Mononuclear cell (primary cell): ENCODE results near the gene RFC1. TPM values are rescaled to one million over a fixed set of nuclear protein-coding genes. Genes with fewer than 3 reads are reported as not detected.
"Not testable (repeated sequence)": the region's sequence is repeated elsewhere in the genome, so short reads cannot be mapped to it uniquely, and the experiment has no call there.

Source experiments
- H3K27me3 ChIP-seq: 2 replicates; pipeline ENCODE4 v1.6.0; 2011; ENCODE audit warnings: low read length, control low read depth; ENCODE audit not compliant: insufficient read depth
- H3K4me1 ChIP-seq: 2 replicates; pipeline ENCODE4 v1.5.1; 2011; ENCODE audit warnings: mild to moderate bottlenecking, low read length, control low read depth; ENCODE audit not compliant: insufficient read depth
- H3K4me3 ChIP-seq: 2 replicates; pipeline ENCODE4 v1.5.1; 2011; ENCODE audit warnings: mild to moderate bottlenecking, low read length, moderate library complexity
- H3K9me3 ChIP-seq: 2 replicates; pipeline ENCODE4 v1.5.1; 2011; ENCODE audit warnings: low read depth, mild to moderate bottlenecking, control low read depth, low read length
- total RNA-seq: library from RNA; depleted of rRNA; stranded (reverse); fragments of >200 nt; gene quantifications from one replicate; pipeline ENCODE4 v1.2.3, GENCODE V29; 2012

Gene RFC1
- total RNA-seq, 1 donor, result 71.2 TPM

GRCh38 chr4:39365360-39365759 is 802 bp downstream of the RFC1 start:
- Histone ChIP-seq H3K4me3 (peak overlapping the region; percentile 81), H3K4me1 (peaks cover 31% of the 10 kb centered on the region), H3K27me3 (no peaks in the 10 kb centered on the region), H3K9me3 (no peaks in the 10 kb centered on the region)

- Histone ChIP-seq H3K9me3 (no peaks in the 10 kb centered on the region), H3K4me3 (no peak overlapping the region), H3K27me3 (no peaks in the 10 kb centered on the region), H3K4me1 (peaks cover 34% of the 10 kb centered on the region)
Measured at GRCh38 chr4:39363773-39364393, 2.3 kb downstream of the RFC1 start.

DNA sequence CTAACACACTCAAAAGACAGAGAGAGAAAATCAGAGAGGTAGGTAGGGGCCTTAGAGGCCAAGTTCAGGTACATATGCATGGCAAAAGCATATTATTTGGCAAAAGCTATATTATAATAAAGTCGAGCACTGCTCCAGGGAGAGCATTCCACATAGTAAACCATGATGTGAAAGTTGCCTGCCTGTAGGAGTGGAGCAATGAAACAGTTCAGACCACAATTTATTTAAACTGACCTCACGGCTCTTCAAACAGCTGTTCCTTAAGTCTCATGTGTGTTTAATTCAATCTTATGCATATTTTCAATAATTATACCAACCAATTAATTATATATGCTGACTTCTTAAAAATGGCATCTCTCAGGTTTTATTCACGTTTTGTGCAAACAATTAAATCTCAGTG is 3.3 kb downstream of the RFC1 start:
- Histone ChIP-seq H3K9me3 (no peaks in the 10 kb centered on the region), H3K4me1 (peaks cover 34% of the 10 kb centered on the region), H3K27me3 (no peaks in the 10 kb centered on the region), H3K4me3 (no peak overlapping the region)

DNA sequence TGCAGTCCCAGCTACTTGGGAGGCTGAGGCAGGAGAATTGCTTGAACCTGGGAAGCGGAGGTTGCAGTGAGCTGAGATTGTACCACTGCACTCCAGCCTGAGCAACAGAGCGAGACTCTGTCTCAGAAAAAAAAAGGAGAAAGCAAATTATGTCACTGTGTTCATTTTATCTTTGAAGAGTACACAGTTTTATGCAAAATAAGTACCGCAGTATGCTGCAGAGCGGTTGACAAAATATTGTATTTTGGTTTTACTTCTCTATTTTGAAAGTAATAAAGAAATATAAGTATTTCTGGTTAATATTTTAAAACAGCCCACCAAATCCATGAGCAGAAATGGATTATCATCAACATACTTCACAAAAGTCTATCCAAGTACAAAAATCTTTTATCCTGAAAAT is 5.6 kb downstream of the RFC1 start:
- peaks cover 41% of the 10 kb centered on the region for H3K4me1 ChIP-seq
- H3K4me3 ChIP-seq, H3K27me3 ChIP-seq, H3K9me3 ChIP-seq: not testable (repeated sequence)

DNA sequence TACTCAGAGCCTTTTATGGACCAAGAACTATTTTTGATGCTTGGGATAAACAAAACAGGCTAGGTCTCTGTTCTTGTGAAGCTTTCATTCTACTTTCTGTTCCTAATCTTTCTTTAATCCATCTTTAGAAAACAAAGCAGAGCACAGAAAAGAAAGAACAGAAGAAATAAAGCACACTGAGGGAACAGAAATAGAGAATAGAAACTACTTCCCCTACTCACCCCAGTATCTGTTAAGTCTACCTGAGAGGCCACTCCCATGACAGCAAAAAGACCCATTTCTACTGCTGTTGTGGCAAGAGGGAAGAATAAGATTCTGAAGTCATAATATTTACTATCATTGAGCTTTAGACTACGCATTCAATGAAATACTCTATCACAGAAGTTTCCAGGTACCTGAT is 9.2 kb downstream of the RFC1 start:
- Histone ChIP-seq H3K4me3 (no peak overlapping the region), H3K27me3 (no peaks in the 10 kb centered on the region), H3K4me1 (peaks cover 41% of the 10 kb centered on the region), H3K9me3 (no peaks in the 10 kb centered on the region)

GRCh38 chr4:39354254-39354552 is 12.0 kb downstream of the RFC1 start:
- peaks cover 37% of the 10 kb centered on the region for H3K4me1 ChIP-seq

DNA sequence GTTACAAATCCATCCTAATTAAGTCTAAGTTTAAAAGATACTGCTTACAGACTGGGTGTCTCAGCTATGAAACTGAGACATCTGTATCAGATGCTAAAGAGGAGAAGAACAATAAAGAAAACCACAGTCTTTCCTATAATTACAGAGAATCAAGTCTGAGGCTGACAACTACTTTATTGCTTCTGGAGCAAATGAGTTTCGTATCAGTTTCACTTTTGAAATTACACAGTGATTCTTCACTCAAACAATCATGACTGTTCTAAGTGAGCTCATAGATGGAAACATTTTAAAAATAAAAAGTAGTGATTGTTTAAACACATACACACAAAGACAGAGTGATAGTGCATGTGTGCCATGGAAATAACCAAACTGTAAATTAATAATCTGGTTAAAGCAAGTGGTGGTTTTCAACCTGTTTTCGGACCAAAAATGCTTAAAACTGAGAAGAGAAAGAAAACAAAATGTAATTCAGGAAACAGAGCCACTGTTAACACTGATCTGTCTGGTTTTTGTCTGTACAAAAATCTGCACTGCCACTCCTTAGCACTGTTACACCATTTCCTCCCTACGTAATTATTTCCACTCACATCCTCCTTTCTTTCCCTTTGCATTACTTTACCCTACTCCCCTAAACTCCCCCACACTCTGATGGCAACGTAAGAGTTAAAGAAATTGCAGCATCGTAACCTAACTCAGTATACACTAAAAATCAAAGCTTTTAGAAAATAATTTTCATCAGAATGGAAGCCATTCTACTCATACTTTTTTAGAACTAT is 12.5 kb downstream of the RFC1 start:
- Histone ChIP-seq H3K27me3 (no peaks in the 10 kb centered on the region), H3K4me3 (peak overlapping the region; percentile 30), H3K9me3 (no peaks in the 10 kb centered on the region), H3K4me1 (peaks cover 37% of the 10 kb centered on the region)

More at GRCh38 chr4:39354254-39354552, 12.0 kb downstream of the RFC1 start:
- H3K9me3 ChIP-seq, result no peaks in the 10 kb centered on the region
- H3K27me3 ChIP-seq, result no peaks in the 10 kb centered on the region
- no peak overlapping the region for H3K4me3 ChIP-seq

DNA sequence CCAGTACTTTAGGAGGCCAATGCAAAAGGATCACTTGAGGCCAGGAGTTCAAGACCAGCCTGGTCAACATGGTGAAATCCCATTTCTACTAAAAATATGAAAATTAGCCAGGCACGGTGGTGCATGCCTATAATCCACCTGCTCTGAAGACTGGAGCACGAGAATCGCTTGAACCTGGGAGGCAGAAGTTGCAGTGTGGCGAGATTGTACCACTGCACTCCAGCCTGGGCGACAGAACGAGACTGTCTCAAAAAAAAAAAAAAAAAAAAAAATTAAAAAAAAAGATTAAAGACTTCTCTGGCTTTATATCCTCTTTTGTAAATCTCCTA is 13.0 kb downstream of the RFC1 start:
- H3K4me3 ChIP-seq, result peak overlapping the region; percentile 30
- H3K4me1 ChIP-seq, result peaks cover 37% of the 10 kb centered on the region
- H3K27me3 ChIP-seq, H3K9me3 ChIP-seq: not testable (repeated sequence)

DNA sequence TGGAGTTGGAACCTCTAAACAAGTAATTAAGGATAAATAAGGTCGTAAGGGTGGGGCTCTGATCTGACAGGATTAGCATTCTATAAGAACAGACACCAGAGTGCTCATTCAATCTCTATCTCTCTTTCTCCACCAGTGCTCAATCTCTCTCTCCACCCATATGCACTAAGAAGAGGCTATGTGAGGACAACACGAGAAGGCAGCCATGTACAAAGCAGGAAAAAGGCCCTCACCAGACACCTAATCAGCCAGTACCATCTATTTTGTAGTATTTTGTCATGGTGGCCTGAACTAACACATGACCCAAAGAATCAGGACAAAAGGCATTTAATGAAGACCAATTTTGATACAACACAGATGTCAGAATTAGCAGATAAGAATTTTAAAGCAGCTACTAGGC is 16.8 kb downstream of the RFC1 start:
- Histone ChIP-seq H3K4me1 (peaks cover 16% of the 10 kb centered on the region), H3K27me3 (no peaks in the 10 kb centered on the region), H3K9me3 (no peaks in the 10 kb centered on the region), H3K4me3 (no peak overlapping the region)

DNA sequence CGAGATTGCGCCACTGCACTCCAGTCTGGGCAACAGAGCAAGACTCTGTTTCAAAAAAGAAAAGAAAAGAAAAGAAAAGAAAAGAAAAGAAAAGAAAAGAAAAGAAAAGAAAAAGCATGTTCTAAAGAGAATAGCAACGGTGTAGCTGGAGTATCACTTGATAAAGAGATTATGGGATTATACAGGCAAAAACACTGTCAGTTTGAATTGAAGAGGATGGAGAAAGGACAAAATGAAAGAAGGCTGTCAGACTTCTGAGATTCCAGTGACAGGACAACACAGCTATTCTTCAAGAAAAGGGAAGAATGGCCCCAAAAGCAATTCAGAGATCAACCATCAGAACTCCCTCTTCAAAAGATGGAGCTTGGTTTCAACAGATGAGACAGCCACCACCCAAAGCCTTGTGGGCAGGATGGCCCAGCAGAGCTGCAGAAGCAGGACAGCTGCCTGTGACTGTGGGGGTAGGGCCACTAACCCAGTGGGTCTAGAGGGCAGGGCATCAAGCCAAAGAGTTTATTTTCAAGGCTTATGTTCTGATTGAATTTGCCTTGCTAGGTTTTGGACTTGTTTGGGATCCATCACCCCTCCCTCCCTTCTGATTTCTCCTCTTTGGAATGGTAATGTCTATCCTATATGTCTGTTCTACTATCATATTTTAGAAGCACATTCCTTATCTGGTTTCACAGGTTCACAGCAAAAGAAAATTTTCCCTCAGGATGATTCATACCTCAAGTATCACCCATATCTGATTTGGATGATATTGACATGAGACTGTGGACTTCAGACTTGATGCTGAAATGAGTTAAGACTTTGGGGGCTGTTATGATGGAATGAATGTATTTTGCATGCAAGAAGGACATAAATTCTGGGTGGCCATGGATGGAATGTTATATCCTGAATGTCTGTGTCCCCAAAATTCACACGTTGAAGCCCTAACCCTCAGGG is 17.5 kb downstream of the RFC1 start:
- Histone ChIP-seq H3K27me3 (no peaks in the 10 kb centered on the region), H3K9me3 (no peaks in the 10 kb centered on the region), H3K4me3 (no peak overlapping the region), H3K4me1 (peaks cover 10% of the 10 kb centered on the region)

- no peaks in the 10 kb centered on the region for H3K4me1 ChIP-seq
- H3K27me3 ChIP-seq, result no peaks in the 10 kb centered on the region
- no peaks in the 10 kb centered on the region for H3K9me3 ChIP-seq
- no peak overlapping the region for H3K4me3 ChIP-seq
Measured at GRCh38 chr4:39346856-39347519, 19.2 kb downstream of the RFC1 start.

DNA sequence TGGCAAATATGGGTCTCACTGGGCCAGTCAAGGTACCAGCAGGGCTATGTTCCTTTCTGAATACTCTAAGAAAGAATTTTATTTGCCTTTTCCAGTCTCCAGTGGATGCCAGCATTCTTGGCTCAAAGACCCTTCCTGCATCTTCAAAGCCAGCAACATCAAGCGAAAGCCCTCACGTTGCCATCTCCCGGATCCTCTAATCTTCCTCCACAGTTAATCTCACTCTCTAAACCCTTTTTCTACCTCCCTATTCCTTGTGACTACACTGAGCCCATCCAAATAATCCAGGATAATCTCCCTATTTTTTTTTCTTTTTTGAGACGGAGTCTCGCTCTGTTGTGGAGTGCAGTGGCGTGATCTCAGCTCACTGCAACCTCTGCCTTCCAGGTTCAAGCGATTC is 23.4 kb downstream of the RFC1 start:
- no peaks in the 10 kb centered on the region for H3K4me1 ChIP-seq
- H3K4me3 ChIP-seq, result no peak overlapping the region
- H3K9me3 ChIP-seq, result no peaks in the 10 kb centered on the region
- no peaks in the 10 kb centered on the region for H3K27me3 ChIP-seq

DNA sequence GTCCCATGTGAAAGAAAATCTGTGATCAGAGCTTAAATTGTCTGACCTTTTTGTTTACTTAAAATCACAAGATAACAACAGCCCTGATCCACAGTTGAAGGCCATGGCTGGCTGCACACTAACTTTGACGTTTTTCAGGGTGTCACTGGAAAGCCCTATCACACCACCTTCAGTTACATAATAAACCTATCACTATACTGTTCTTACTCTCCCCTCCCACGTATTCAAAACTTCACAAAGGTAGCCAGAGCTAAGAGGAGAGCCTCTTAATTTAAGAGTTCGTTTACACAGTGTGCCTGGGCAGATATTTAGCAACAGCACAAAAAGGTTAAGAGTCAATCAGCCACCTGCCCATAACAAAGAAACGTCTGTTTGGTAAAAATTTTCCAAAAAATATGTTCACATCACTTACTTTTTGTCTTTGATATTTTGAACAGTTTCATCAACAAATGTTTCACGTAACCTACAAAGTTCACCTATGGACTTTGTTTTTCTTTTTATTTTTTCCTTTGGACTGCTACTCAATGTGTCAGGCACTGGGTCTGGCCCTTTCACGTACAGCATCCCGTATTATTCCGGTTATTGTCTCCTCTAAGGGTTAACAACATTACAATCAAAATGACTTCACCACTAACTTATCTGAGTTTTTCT is 25.0 kb downstream of the RFC1 start:
- Histone ChIP-seq H3K4me1 (no peaks in the 10 kb centered on the region), H3K27me3 (no peaks in the 10 kb centered on the region), H3K4me3 (no peak overlapping the region), H3K9me3 (no peaks in the 10 kb centered on the region)

- Histone ChIP-seq H3K27me3 (no peaks in the 10 kb centered on the region), H3K9me3 (no peaks in the 10 kb centered on the region), H3K4me1 (no peaks in the 10 kb centered on the region), H3K4me3 (no peak overlapping the region)
Measured at GRCh38 chr4:39339968-39340367, 26.2 kb downstream of the RFC1 start.
